Stimulated activated CD4-positive, alpha-beta T cell treated with anti-CD3 and anti-CD28 coated beads, Interleukin-1b, Interleukin-23, amount 100 ng/mL, for 24 hours (primary cell): ENCODE measurements around the gene B4GALNT2.
"Not testable (repeated sequence)": the region's sequence is repeated elsewhere in the genome, so short reads cannot be mapped to it uniquely, and the experiment has no call there.

ENCODE experiments used
- DNase-seq, 4 experiments: peaks; one replicate each; pipeline ENCODE4 v3.0.0-alpha.2; 2020; ENCODE audit warnings: low read depth in 4 of 4, low spot score in 1 of 4

B4GALNT2 gene, protein sequence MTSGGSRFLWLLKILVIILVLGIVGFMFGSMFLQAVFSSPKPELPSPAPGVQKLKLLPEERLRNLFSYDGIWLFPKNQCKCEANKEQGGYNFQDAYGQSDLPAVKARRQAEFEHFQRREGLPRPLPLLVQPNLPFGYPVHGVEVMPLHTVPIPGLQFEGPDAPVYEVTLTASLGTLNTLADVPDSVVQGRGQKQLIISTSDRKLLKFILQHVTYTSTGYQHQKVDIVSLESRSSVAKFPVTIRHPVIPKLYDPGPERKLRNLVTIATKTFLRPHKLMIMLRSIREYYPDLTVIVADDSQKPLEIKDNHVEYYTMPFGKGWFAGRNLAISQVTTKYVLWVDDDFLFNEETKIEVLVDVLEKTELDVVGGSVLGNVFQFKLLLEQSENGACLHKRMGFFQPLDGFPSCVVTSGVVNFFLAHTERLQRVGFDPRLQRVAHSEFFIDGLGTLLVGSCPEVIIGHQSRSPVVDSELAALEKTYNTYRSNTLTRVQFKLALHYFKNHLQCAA

DNA sequence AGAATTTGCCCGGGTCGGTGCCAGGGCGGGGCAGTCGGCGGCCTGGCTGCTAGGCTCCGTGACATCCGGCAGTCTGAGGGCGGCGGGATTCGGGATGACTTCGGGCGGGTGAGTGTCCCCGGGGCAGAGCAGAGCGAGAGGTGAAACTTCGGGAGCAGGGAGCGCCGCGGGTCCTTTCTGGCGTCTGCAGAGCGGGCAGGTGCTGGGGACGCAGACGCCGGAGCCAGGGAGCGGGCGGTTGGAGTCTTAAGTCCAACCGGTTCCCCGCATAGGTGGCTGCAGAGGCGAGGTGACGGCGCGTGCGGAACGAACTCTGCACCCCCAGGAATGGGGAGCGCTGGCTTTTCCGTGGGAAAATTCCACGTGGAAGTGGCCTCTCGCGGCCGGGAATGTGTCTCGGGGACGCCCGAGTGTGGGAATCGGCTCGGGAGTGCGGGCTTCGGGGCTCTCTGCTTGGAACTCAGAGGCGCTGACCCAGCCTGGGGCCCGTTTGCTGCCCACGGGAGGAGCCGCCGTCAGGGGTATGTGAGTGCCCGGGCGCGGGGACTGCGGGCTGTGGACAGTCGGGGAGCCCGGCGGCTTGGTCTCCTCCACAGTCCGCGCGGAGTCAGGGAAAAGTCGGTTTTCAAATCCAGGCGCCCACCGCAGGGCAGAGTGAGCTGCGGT is at the start of gene B4GALNT2:
Gene B4GALNT2, plus strand, starts transcription at position 71 of the 666 bp plus-strand sequence. Its CDS starts 24 bp downstream, at position 95.
- peak in 1 of 4 experiments; percentile 3 for DNase-seq

- not testable (repeated sequence) for DNase-seq
Measured at GRCh38 chr17:49085046-49085445, 47.5 kb upstream of the B4GALNT2 start.

GRCh38 chr17:49085565-49086315 is 46.8 kb upstream of the B4GALNT2 start:
- no peak for DNase-seq

DNA sequence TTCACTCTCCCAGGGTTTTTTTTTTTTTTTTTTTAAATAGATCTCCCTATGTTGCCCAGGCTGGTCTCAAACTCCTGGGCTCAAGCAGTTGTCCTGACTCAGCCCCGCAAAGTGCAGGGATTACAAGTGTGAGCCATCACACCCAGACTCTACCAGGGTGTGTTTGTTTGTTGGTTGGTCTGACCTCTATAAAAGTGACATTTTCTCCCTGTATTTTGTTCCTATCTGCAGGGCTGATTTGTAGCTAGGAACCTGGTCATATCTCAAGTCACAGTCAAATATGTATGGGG is 46.3 kb upstream of the B4GALNT2 start:
- DNase-seq: no peak

GRCh38 chr17:49086649-49087048 is 45.9 kb upstream of the B4GALNT2 start:
- no peak for DNase-seq

- no peak for DNase-seq
Measured at GRCh38 chr17:49089094-49089493, 43.5 kb upstream of the B4GALNT2 start.

- DNase-seq: no peak
Measured at GRCh38 chr17:49090878-49091594, 41.5 kb upstream of the B4GALNT2 start.

DNA sequence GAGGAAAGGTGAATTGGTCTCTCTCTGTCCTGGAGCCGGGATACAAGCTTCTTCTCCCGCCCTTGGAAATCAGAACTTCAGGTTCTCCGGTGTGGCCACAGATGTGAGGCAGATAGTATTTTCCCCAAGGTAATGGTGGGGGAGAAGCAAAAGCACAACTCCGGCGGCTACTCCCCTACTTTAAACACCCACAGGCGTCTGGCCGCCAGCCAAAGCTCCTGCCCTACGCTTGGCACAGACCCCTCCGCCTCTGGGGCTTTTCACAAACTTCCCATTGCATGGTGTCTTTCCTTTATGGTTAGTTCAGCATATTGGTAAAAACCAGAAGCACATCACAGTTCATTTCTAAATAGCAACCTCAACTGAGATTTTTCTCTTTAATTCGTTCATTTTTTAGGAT is 39.4 kb upstream of the B4GALNT2 start:
- DNase-seq: no peak

DNA sequence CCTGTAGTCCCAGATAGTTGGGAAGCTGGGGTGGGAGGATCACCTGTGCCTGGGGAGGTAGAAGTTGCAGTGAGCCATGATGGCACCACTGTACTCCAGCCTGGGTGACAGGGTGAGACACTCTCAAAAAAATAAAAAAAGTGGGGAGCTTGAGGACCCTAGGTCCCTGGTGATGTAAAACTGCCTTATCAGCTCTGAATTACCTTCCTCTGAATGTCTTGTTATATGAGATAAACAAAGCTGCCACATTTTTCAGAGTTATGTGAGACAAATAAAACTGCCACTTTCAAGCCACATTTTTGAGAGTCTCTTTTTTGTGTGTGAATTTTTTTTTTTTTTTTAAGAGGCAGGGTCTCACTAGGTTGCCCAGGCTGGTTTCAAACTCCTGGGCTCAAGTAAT is 32.0 kb upstream of the B4GALNT2 start:
- no peak for DNase-seq

- no peak for DNase-seq
Measured at GRCh38 chr17:49101054-49101534, 31.5 kb upstream of the B4GALNT2 start.

DNA sequence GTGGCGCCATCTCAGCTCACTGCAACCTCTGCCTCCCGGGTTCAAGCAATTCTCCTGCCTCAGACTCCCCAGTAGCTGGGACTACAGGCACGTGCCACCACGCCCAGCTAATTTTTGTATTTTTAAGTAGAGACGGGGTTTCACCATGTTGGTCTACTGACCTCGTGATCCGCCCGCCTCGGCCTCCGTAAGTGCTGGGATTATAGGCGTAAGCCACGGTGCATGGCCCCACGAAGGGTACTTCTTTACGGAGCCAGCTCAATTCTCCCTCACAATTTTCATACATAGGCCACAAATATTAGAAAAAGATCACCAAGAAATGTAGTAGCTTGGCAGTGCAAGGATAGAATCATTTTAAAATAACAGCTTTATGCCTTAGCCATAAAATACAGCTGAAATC is 29.2 kb upstream of the B4GALNT2 start:
- DNase-seq: not testable (repeated sequence)

GRCh38 chr17:49104511-49105074 is 28.0 kb upstream of the B4GALNT2 start:
- DNase-seq: no peak

DNA sequence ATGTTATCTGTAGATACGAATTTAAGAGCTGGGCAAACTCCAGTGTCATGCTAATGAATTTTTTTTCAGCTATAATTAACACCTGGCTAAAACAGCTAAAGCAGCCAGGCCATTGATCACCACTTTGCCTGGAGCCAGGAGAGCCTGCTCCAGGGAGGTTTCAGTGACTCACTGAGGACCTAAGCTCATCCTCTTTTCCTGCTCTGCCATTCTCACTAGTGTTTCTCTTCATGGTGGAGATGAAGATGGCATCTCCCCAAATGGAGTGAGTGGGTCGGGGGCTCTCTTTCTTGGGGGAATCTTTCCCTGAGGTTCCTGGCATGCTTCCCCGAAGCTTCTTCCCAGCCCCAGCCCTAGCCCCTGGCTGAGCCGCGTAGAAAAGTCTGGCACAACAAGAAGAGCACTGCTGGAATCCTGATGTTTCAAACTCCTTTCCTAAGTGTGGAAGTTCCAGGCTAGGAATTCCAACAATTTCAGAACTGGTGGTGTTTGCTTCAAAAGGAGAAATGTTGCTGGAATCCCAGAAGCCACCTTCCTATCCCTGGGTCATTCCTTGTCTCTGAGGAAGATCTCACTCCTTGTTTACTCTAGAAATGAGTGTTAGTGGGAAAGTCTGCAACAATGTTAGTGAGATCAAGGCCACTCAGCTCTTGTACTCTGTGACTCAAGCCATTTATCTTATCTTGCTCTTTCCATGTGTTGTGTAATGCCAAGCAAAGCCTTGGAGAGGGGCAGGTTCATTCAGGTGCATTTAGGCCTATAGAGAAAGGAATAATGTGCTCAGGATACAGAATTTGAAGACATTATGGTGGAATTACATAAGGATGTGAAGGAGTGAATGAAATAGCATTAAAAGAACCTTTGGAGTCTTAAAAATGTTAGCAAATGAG is 26.0 kb upstream of the B4GALNT2 start:
- DNase-seq: no peak

DNA sequence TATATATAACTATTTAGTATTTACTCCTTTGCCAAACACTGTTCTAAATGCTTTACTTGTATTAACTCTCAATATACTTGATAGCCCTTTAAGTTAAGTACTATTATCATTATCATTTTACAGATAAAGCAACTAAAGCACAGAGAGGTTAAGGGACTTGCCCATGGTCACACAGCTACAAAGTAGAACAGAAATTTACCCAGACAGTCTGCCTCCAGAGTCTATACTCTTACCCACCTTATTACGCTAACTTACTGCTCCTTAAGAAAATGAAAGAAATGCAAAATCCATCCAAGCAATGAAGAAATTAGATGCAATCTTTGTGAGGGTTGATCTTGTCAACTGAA is 25.4 kb upstream of the B4GALNT2 start:
- no peak for DNase-seq

GRCh38 chr17:49108318-49108717 is 24.3 kb upstream of the B4GALNT2 start:
- DNase-seq: no peak

DNA sequence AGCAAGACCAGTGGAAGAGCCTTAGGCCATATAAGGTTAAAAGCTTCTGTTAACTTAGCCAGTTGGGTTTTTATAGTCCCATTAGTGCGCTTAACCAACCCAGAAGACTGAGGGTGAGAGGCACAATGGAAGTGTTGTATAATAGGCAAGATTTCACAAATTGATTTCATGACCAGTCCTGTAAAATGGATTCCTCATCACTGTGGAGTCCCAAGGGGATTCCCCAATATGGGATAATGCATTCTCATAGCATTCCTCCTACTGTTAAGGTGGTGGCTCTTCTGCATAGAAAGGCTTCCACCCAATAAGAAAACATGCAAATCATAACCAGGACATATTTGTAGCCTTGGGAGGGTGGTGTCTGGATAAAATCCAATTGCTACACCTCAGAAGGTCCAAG is 22.1 kb upstream of the B4GALNT2 start:
- no peak for DNase-seq

DNA sequence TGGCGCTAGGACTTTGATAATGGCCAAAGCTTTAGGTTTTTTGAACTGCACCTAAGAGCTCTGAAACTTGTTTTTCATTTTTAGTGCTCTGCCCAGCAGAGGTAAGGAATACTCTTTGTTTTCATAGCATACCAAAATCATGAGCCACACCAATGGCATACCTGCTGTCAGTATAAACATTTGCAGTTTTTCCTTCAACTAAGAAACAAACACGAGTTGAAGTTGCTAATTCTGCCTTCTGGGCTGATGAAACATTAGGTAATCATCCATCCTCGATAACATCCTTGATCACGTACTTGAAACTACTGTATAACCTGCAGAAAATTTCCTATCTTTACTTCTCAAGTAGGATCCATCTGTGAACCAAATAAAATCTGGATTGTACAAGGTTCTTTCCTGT is 20.6 kb upstream of the B4GALNT2 start:
- no peak for DNase-seq

DNA sequence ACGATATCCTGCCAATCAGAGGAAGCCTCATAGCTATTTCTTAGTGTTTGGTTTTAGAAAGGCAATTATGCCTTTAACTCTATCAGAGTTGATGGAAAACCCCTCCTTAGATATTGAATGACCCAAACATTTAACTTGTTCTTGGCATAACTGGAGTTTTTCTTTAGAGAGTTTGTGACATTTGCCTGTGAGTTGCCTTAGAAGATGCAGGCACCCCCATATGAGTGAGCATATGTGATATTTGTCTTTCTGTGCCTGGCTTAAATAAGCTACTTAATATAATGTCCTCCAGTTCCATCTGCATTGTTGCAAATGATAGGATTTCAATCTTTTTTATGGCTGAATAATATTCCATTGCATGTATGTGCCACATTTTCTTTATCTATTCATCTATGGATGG is 19.6 kb upstream of the B4GALNT2 start:
- DNase-seq: no peak

DNA sequence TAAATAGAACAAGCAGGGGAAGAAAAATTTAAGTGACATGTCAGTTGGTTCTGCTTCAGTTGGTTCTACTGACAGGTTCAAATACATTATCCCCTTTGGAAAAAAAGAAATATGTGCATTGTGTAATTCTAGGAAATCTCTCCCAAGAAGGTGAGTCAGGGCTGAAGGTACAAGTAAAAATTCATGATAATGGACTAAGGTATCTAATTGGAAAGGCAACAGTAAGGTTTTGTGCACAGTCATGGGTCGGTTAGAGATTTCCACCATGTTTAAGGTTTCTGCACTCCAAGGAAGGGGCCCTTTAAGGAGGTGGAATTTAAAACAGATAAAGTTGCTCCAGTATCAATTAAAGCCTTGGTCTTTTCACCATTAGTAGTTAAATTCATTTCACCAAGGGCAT is 17.9 kb upstream of the B4GALNT2 start:
- DNase-seq: no peak
